ENCODE data around the gene PALMD.
A peak's percentile ranks its signal among the peaks of the same experiment; 100 is the strongest.

DNA sequence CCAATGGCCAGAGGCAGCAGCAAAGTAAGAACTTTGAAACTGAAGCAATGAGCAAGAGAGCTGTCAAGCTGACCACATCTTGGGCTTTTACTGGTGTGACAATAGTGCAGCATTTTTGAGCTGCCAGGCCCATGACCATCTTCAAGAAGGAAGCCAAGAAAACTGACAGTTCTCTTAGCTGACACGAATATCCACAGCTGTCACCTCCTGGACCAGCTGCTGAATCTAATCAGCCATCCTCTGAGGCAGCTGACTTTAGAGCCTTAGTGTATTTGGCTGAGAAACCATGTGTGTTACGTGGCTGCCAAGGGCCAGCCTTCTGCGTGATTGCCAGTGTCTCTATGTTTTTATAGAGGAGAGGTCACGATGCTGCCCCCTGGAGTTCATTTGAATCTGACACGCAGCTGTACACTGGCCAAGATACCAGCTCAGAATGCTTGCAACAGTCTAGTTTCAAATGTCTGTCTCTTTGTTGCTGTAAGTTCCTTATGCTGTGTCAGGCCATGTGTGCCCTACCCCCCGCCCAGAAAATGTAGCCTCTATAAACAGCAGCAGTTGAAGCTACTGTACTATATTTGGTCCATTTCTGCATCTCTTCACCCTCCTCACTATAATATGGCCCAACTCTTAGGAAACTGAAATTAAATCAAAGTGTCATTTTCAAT lies 39.7 kb downstream of the PALMD start:
- TF ChIP-seq, protein P1, sequence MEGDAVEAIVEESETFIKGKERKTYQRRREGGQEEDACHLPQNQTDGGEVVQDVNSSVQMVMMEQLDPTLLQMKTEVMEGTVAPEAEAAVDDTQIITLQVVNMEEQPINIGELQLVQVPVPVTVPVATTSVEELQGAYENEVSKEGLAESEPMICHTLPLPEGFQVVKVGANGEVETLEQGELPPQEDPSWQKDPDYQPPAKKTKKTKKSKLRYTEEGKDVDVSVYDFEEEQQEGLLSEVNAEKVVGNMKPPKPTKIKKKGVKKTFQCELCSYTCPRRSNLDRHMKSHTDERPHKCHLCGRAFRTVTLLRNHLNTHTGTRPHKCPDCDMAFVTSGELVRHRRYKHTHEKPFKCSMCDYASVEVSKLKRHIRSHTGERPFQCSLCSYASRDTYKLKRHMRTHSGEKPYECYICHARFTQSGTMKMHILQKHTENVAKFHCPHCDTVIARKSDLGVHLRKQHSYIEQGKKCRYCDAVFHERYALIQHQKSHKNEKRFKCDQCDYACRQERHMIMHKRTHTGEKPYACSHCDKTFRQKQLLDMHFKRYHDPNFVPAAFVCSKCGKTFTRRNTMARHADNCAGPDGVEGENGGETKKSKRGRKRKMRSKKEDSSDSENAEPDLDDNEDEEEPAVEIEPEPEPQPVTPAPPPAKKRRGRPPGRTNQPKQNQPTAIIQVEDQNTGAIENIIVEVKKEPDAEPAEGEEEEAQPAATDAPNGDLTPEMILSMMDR (IDR thresholded peaks at IDR 0.05), result peak; percentile 20 to 52 (median 30)
- TF ChIP-seq POLR2AphosphoS5 (IDR thresholded peaks at IDR 0.05) (peak; percentile 37), POLR2A (IDR thresholded peaks at IDR 0.05) (no peak)

All from prostate gland (tissue), 2 donors.